Glomerular visceral epithelial cell (primary cell): ENCODE measurements around the gene WWOX.

ENCODE experiments used
- DNase-seq: peaks from one replicate; pipeline ENCODE4 v3.0.0-alpha.2; 2016; ENCODE audit errors: extremely low spot score

WWOX gene

DNA sequence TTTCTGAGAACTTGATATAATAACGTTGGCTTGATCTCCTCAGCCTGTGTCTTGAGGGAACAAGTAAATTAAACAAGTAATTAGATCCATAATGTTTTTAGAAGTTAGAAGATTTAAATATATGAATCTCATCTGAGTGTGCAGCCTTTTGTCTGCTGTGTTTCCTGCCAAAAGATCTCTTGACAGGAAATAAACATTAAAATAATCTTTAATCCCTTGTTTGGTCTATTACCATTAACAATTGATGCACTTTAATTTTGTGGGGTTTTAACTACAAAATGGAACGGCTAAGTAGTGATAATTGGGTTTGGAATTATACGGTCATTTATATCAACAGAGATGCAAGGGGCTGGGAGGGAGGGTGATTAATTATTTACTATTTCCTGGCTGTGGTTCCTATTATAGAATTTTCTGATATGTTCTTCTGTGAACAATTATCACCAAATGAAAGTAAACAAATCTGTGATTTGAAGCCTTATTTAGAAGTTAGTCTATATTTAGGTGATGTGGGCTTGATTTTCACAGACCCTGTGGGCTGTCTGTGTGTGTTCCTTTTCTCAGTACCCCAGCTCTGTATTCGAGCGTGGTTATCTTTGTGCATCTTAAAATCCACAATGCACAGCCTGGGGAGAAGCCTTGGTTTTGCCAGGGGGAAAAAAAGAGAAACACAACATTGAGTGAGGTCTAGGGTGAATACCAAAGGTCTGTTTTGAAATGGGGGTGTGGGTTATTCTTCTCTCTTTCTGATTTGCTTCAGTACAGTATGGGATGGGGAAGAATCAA is 556.1 kb downstream of the WWOX start:
- no peak for DNase-seq

DNA sequence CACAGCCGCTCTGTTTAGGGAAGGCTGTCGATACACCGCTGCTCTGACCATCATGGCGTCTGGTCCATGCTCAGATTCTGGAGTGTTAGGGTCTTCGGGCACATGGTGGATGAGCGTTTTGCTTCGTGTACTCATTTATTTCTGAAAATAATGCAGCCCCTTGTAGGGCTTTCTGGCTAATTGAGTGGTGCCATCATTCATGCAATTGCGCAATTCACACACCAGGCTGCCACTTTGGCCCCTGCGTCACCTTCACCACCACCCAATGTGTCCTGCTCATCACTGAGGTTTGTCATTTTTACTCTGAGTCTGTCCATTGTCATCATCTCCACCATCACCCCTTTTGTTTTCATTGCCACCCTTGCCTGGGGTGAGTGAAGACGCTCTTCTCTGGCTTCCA is 557.4 kb downstream of the WWOX start:
- no peak for DNase-seq

DNA sequence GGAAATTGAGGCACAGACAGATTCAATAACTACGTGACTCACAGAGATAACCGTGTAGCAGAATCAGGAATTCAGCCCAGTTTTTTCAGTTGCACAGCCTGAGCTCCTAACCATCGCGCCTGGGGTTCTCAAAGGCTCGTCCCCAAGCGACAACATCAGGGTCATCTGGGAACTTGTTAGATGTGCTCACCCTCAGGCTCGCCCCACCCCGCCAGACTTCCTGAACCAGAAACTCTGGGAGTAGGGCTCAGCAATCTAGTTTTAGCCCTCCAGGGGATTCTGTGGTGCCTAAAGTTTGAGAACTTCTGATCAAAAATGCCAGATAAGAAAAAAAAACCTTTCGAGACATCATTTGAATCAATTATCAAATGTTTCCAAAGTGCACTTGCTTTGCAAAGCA is 559.8 kb downstream of the WWOX start:
- DNase-seq = no peak

DNA sequence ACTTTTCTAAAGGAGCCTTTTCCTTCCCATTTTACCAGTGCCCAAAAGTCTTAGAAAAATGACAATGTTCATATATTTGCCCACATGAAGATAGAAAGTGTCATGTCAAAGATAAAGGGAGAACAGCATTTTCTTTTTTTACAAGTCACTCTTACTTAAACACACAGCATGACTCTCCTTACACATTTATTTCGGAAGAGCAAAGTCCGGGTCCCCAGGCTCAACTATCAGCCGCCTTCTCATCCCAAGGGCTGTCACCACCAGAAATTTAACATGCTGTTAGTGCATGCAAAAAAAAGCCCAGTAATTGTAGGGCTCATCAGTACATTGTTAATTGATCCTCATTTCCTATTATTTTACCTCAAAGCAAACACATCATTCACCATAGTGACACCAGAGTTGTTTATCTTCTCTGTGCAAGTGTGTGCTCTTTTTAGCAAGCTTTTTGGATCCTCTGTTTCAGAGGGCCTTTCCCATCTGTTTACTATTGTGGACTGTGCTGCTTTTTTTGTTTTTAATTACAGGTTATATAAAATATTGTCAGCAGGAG is 560.3 kb downstream of the WWOX start:
- no peak for DNase-seq

DNA sequence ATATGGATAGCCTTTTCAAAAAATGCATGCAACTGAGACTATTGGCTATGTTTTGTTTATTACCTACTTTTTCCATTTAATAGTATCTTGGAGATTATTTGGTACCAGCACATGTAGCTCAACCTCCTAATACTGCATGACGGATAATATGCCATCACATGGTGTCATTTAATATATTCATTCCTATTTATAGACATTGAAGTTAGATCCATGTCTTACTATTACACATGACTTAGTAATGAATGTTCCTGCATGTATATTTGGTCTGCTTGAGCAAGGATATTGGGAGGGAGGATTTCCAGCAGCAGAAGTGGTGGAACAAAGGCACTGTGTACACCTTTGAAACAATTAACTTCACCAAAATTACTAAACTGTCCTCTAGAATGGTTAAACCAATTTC is 561.3 kb downstream of the WWOX start:
- DNase-seq = no peak

DNA sequence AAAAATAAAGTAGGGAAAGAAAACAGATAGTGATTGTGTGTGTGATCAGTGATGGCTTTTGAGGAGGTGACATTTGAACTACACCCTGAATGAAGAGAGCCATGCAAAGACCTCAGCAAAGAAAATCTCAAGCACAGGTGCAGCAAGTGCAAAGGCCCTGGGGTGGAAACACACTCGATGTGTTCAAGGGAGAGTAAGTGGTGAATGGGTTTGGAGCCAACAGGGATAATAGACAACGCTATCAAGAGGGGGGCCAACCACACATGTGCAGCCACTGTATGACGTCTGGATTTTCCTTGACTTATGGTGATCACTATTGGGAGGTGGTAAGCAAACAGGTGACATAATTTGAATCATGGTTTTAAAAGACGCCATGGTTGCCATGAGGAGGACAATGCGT is 564.2 kb downstream of the WWOX start:
- no peak for DNase-seq

DNA sequence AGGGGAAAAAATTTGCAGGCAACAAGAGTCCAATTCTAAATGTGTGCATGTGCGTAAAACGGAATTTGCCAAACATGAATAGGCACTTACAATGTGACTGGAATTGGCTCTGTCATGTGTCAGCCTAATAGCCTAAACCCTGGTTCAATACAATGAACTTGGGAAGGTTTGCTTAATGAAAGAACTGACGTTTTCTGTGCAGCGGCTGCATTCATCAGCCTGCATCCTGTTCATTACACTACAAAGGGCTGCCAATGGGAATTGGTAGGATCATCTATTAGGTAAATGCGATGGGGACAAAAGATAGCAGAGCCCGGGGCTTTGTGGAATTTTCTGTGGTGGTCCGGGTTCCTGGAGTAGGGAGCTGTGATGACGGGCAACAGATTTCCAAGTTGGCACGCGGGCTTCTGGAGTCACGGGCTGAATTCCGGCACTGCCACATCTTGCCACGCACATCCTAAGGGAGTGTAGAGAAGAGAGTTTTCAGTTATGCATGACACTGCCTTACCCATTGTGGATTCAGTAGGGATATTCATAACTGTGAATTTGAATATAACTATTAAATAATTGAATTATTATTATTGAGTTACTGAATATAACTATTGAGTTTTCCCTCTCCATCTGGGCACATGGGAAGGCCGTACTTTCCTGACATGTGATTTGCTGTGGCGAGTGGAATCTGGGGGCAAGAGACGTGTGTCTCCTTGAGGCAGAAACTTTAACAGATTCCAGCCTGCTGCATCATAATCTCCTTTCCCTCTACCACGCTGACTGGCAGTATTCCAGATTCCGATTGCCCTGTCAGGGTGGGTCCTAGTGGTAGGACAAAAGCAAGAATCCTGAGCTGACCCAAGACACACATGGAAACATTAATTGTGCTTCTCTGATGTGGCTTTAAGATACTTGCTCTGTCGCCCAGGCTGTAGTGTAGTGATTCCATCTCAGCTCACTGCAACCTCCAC is 565.6 kb downstream of the WWOX start:
- no peak for DNase-seq

DNA sequence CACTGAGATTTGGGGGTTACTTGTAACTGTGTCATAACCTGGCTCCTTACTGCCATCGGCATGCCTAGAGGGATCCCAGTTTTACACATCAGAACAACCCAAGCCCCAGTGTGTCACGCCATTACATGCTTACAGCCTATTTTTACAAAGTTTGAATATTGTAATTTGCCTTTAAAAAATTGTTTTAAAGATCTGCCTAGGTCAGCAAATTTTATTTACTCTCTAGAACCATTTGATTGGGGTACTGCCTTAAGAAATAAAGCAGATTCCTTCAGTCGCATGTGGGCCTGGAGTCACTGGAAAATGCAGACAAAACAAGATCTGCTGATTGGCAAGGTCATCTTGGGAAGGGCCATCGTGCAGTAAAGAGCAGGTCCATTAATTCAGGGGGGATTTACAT is 566.9 kb downstream of the WWOX start:
- no peak for DNase-seq

DNA sequence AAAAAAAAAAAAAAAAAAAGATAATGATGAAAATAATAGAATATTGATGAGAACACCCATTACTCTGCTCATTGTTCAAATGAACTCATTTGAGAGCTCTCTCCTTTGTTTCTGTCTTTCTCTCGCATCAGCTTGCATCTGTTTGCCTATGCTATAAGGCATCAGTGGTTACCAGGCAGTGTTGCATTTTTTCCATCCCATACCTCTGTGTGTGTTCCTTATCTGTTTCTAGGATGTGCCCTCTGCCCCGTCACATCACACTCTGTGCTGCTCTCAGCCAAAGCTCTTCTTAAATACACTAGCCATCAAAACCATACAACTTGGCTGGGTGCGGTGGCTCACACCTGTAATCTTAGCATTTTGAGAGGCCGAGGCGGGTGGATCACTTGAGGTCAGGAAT is 568.2 kb downstream of the WWOX start:
- no peak for DNase-seq

DNA sequence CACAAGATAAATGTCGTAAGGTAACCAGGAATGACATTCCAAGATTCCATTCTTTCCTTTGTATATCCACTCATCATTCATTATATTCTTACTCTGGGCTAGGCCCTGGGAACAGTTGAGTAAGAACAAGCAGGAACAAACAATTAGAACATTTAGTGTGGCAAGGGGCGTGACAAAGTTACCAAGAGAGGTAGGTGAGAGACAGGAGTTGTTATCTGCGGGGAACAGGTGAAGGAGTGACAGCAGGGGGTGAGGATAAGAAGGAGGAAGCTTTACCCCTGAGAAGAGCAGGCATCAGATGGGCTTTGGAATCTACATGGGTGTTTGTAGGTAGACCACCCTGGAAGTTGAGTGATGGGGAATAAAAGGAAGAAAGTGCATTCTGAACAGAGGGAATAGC is 568.9 kb downstream of the WWOX start:
- DNase-seq = no peak

DNA sequence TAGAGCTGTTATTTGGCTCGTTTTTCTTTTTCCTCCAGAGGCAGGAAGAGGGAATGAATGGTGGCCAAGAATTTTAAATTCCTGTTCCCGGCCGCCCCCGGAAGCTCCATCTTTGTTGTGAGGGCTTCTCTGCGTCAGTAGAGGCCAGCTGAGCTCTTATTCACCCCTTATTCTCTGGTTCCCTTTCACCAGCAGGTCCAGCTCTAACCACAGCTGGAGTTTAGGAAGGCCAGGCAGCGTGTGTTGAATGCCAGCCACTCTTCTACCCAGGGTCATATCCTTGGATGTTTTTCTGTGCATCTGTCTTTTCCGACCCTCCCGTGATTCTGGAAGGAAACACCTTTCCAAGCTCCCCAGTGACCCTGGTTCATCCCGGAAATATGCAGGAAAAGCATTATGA is 570.5 kb downstream of the WWOX start:
- no peak for DNase-seq

DNA sequence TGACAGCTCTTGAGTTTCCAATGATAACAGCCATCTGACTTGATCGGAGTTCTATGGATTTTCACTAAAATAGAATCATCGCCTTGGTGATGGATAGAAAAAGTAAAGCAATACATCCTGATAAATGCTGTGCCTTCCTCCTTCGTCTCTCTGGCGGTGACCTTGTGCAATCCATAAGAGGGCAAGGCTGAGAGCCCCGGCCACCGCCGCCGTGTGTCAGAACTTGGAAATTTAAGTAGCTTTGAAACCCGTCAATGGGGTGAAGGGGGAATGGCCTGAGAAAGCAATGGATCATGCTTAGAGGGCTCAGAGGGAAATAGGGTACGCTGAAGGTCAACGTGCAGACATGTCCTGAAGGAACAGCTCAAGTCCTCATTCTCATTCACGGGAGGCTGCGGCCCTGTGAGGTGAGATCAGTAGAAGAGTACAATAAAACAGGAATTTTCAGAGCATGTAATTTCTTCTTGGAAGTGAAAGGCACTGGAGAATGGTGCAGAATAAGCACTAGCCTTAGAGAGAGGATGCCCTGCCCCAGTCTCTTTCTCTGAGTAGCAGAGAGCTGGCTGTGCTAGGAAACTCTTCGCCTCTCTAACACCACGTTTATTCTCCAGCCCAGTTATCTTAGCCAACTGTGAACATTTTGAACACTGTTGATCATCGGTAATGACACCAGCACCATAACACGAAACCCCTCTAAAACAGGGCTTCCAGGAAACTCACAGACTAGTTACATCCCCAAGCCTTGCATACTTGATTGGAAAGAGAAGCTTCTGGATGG is 573.5 kb downstream of the WWOX start:
- DNase-seq = no peak

DNA sequence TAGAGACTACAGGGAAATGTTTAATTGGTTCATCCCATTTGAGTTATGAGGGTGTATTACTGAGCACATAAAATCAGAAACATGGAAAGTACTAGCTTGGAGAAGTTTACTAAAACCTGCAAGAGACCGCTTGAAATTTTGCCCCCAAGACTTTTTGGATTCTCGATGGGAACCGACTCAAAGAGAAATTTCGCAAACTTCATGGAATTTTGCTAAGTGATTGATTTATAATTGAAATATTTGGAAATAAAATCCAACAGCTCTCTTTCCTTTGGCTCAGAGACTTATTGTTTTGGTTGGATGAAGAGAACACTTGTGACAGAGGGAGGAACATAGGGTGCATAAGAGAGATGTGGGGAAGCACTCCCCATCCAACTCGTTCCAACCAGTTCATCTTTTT is 574.4 kb downstream of the WWOX start:
- no peak for DNase-seq

DNA sequence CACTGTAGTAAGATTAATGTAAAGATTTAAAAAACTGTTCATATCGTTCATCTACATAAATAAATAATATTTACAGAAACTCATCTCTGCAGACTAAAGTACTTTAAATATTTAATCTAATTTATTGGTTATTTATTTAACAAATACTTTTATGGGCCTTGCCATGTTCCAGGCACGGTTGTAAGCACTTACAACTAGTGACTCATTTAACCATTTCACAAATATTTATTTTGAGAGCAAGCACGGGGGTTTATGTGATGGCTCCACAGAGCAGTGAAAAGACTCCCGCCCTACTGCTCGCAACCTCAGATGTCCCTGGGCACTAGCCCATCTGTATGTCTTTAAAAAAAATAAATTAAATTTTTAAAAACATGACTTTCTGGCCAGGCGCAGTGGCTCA is 575.9 kb downstream of the WWOX start:
- DNase-seq = no peak

DNA sequence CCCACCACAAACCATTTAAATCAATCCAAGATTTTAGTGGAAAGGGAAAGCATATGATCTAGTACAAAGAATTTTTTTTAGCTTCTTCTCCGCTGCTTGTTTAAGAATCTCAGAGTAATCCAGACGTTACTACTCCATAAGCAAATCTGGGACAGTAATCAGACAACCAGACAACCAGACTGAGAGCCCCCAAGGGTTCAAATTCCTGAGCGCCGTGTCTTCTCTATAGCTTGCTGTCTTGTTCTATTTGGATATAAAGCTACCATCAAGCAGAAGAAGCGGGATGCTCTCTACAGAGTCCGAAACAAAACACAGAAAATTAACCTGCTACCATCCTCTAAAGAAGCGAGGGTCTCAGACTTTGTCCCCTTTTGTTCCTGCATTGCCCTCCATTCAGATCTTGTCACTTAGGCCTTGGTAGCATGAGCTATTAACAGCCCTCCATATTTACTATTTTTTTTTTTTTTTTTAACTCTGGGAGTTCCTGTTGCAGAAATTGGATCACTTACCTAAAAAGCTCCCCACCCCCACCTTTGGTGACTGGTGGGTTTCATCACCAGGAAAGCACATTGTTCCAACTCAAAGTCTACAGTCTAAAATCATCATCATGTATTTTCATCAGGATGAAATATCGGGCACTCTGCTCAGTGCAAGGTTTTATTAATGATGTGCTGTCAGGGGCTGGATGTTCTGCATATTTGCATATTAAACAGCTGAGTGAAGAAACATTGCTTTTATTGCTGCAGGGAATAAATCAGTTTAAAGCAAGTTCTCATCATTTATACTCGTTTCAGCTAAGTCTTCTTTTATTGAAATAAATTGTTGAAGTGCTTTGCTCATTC is 576.7 kb downstream of the WWOX start:
- DNase-seq = no peak

DNA sequence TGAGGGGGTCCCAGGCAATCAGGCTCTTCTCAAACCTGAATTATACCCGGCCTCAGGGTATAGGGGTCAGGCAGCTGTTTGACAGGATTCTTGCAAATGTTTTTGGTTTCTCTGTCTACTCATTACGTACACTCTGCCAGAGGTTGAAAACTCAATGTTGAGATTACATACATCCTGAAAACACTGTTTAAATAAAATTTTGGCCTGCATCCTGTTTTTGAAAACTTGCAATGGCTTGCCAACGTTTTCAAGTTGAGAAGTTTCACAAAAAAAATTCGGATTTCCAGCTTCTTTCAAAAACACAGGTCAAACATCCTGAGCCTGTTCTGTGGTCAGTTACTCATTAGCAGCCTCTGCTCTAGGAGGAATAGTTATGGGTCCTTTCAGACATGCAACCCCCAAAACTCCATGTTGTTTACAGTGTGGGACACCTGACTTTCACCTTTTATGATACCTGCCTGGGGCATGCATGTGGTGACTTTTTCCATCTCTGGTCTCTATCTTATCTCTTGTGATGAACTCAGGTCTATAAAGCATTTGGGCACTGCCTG is 577.8 kb downstream of the WWOX start:
- DNase-seq = no peak

DNA sequence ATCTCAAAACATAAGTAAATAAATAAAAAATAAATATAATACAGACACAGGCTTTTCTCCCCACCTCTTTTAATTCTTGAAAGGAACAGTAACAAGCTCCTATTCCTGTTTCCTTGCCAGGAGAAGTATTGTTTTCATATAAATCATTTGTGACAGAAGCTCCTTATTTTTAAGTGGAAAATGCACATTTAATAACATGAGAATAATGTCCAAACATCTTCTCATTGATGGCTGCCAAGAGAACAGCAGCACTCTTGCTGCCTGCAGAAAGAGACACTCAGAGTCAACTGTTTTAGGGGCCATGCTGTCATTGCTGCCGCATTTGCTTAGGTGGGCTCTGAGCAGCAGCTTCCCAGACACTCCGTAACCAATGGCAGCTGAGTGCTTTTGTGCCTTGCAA is 580.1 kb downstream of the WWOX start:
- DNase-seq = no peak

DNA sequence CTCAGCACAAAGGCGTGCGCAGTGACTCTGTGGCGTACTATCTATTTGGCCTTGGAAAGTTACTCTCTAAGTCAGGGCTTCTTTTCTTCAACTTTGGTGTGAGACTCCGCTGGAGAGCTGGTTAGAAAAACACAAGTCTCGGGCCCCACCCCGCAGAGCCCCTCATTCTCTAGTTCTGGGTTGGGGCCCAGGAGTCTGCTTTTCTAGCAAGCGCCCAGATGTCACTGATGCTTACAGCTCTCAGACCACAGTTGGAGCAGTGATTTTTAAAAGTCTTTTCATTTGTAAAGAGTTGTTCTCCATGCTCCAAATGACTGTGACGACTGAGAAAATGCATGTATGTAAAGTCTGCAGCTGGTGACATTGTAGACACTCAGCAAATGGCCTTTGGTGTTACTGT is 582.3 kb downstream of the WWOX start:
- no peak for DNase-seq

DNA sequence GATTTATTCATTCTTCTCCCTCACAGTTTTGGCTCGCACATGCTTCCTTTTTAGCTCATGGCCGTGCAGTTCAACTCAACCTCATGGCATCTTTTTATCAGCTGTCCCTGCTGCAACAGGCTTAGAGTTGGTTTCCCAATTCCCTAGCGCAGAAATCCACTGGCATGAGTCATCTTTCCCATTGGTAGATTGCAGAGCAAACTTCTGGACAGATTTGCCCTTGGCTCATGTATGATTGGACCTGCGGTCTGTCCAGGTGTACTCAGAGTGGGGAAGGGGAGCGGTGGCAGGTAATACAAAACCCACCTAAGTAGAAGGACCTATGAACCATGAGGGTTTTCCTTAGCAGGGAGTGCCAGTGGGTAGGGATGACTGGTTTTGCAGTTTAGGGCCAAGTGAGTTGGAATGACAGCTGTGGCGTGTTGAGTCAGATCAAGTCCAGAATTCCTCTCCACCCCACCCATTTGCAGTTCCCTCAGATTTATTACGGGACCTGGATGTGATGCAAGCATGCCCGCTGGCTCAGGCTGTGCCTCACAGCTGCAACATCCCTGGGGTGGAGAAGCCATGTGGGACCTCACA is 584.7 kb downstream of the WWOX start:
- no peak for DNase-seq

DNA sequence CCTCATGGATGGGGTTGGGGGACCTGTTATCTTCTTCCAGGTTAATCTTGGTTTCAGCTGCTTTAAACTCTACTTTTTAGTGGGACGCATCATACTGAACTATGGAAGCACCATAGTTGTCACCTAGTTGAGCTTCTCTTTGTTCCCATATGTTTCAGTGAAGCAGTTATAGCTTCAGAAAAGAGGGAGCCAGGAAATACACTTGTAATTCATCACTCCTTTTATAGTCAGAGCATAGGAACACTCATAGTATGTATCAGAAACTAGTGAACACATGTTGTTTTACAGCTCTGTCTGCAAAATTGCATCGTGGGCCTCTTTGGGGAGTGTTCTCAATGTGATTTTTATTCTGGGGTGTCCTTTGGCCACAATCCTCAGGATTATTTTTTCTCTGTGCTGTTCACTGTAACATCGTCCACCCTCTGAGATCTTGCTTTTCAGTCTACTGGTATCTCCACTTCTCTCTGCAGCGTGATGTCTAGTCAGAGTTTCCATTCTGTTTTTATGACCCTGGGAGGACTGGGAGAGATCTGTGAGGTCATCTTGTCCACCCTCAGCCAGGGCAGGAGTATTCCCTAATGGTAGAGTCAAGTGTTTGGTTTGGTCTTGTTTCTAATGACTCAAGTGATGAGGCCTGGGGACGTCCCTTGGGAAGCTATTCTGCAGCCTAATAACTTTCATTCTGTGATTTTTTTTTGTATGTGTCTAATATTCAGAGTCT is 585.4 kb downstream of the WWOX start:
- no peak for DNase-seq
